T follicular helper cell (primary cell): ENCODE measurements around the gene TRIM72.
"Not testable (repeated sequence)": the region's sequence is repeated elsewhere in the genome, so short reads cannot be mapped to it uniquely, and the experiment has no call there.

Experiments used
- DNase-seq: peaks from one replicate; pipeline ENCODE4 v3.0.0-alpha.2; 2020; ENCODE audit warnings: low read depth

TRIM72 gene

DNA sequence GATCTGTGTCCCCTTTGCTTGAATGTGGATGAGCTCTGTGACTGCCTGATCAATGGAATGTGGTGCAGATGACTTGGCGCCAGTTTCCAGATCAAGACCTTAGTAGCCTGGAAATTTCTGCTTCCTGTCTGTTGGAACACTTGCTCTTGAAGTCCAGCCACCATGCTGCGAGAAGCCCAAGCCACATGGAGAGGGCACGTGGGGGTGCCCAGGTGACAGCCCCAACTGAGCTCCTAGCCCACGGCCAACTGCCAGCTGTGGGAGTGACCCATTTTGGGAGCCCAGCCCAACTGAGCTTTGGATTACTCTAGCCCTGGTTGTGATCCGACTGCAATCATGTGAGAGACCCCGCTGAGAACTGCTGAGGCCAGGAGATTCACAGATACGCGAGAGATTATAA is 42.5 kb downstream of the TRIM72 start:
- no peak for DNase-seq

DNA sequence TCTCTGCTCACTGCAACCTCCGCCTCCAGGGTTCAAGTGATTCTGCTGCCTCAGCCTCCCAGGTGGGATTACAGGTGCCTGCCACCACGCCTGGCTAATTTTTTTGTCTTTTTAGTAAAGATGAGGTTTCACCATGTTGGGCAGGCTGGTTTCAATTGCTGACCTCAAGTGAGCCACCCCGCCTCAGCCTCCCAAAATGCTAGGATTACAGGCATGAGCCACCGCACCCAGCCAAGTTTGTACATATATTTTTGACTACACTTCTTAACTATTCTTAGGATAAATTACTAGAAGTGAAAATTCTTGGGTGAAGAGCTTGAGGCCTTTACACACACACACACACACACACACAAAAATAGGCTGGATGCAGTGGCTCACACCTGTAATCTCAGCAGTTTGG is 44.4 kb downstream of the TRIM72 start:
- DNase-seq = no peak

DNA sequence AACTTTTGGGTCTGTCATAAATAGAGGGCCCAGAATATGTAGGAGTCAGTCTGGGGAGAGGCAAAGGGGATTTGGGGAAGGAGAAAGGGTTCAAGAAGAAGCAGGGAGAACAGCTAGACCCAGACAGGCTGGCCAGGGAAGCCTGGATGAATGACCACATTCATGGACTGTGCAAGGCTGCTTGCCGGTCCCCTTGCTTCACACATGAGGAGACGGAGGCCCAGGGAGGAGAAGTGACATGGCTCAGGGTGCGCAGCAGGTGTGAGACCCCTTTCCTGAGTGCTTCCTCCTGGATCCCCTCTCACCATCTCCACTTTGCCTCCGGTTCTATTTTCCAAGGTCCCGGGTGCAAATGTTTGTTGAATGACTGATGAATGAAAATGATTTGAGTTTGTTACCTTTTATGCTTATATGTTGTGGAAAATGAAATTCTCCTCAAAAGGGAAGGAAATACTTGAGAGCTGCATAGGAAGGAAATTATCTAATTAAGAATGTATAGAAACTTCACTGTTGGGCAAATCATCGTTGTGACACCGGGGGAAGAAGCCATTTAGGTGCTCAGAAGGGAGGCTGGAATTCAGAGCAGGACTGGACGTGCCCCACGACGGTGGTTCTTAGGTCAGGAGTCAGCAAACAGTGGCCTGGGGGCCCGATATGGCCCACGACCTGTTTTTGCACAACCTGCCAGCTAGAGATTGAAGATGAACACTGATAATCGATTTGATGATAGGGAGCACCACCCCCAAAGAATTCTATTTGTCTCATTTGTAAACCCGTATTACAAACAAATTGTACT is 46.4 kb downstream of the TRIM72 start:
- no peak for DNase-seq

DNA sequence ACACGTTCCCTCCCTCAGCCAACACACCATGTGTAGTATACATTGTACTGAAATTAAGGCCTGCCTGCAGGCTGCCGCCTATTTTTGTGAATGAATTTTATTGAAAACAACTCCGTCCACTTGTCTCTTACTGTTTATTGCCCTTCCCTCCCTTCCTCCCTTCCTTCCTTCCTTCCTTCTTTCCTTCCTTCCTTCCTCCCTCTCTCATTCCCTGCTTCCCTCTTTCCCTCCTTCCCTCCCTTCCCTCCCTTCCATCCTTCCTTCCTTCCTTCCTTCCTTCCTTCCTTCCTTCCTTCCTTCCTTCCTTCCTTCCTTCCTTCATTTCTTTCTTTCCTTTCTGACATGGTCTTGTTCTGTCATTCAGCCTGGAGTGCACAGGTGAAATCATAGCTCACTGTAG is 48.2 kb downstream of the TRIM72 start:
- no peak for DNase-seq

DNA sequence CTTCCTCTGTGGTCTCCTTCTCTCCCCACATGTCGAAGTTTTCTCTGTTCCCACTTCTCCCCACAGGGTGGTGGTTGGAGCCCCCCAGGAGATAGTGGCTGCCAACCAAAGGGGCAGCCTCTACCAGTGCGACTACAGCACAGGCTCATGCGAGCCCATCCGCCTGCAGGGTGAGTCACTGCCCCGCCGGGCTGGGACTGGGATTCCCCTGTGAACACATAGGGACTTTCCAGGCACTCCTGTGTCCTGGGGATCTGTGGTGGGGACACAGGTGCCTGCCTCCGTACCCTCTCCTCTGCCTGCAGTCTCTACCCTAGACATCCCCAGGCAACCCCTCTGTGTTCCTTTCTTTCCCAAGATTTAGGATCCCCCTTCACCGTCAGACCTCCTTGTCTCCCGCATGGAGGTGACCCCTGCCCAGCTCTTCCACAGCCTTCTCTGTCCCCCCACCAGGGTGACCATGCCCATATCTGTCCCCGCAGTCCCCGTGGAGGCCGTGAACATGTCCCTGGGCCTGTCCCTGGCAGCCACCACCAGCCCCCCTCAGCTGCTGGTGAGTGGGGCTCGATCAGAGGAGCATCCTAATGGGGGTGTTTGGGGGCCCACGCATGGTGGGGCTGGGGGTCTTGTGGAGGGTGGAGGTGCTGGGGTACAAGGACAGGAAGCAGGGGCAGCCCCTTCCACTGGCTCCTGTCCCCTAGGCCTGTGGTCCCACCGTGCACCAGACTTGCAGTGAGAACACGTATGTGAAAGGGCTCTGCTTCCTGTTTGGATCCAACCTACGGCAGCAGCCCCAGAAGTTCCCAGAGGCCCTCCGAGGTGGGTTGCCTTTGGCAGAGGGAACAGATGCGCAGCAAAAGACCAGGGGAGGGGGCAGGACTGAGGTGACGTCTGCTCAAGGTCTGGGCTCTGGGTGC is 51.7 kb downstream of the TRIM72 start:
- no peak for DNase-seq

DNA sequence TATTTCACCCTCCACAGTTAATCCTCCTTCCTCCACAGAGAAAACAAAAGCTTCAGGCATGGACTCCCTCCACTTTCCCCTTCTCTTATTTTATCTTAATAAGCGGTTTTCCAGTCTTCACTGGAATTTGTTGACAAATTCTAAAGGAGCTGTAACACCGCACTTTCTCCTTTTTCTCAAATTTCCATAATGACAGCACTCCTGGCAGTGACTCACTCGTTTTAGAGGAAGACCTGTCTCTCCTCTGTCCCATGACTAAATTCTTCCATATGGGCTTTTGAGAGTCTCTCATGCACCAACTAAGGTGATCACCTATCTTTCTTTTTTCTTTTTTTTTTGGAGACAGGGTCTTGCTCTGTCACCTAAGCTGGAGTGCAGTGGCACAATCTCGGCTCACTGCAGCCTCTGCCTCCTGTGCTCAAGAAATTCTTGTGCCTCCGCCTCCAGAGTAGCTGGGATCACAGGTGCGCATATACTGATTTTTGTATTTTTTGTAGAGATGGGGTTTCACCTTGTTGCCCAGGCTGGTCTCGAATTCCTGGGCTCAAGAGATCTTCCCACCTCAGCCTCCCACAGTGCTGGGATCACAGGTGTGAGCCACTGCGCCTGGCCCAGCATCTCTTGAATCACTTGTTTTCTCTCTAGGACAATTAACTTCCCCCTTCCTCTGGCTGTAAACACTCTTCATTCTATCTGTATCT is 53.6 kb downstream of the TRIM72 start:
- no peak for DNase-seq

DNA sequence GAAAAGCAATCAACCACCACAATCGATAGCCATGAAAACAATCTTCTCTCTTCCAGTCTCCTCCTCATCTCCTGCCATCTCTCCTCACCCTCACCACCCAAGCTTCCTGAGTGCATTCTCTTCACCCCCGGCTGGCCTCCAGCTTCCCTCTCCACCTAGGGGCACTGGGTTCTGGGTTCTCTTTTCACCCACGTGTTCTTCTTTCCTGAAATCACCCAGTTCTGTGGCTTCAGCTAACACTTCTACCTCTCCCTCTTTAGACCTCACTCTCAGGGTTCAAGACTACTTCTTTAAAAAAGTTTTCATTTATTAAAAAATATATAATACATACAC is 54.1 kb downstream of the TRIM72 start:
- DNase-seq = no peak

DNA sequence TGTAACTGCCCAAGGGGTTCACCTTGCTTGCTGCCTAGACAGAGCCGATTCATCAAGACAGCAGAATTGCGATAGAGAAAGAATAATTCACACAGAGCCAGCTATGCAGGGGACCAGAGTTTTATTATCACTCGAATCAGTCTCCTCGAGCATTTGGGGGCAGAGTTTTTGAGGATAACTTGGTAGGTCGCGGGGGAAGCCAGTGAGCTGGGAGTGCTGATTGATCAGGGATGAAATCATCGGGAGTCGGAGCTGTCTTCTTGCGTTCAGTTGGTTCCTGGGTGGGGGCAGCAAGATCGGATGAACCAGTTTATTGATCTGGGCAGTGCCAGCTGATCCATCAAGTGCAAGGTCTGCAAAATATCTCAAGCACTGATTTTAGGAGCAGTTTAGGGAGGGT is 55.0 kb downstream of the TRIM72 start:
- DNase-seq = no peak

DNA sequence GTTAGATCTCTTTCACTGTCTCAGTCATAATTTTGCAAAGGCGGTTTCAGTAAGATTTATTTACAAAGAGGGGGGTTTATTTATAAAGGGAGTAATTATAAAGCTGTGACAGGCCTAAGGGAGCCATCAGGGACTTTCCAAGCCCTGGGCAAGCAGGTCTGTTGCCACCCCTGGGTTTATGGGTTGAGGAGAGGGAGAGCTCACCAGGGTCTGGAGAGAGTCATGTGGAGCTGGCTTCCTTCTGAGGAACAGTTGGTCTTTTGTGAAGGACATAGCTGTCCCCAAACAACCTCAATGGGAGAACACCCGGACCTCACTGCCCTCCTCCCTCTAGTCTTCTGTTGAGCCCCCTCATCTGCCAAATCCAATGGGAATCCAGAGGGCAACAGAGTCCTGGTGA is 55.6 kb downstream of the TRIM72 start:
- DNase-seq = no peak

DNA sequence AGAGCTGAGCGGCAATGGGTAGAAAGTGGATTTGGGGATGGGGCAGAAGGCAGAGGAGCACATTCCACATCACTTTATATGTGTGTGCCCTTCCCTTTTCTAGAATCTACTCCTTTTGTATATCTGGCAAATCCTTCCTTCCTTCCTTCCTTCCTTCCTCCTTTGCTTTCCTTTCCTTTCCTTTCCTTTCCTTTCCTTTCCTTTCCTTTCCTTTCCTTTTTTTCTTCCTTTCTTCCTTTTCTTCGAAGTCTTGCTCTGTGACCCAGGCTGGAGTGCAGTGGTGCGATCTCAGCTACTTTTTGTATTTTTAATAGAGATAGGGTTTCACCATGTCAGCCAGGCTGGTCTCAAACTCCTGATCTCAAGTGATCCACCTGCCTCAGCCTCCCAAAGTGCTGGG is 56.1 kb downstream of the TRIM72 start:
- DNase-seq = not testable (repeated sequence)

DNA sequence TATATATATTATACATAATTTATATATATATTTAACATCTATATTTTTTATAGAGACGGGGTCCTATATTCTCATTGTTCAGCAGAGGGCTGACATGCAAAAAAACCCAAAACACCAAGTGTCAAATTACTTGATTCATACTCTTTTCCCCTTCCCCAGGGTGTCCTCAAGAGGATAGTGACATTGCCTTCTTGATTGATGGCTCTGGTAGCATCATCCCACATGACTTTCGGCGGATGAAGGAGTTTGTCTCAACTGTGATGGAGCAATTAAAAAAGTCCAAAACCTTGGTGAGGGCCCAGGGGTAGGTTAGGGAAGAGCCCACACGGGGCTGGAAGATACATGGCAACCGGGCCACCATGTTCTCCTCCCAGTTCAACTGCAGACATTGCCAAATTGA is 56.9 kb downstream of the TRIM72 start:
- DNase-seq = no peak

DNA sequence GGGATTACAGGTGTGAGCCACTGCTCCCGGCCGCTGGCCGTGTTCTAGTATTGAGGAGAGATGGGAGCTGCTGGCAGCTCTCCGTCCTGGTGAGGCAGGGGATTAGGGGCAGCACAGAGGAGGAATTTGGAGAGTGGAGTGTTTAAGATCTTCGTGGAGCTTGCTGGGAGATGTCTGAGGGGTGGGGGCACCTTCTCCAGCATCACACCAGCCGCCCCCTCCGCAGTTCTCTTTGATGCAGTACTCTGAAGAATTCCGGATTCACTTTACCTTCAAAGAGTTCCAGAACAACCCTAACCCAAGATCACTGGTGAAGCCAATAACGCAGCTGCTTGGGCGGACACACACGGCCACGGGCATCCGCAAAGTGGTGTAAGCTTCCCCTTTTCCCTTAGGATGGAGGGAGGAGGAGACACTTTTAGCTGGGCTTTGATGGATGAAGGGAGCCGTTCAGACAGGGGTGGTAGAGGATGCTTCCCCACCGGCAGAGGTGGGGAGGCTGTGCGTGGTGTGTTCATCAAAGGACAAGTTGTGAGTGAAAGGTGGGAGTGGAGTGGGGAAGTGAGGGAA is 57.8 kb downstream of the TRIM72 start:
- DNase-seq = no peak

DNA sequence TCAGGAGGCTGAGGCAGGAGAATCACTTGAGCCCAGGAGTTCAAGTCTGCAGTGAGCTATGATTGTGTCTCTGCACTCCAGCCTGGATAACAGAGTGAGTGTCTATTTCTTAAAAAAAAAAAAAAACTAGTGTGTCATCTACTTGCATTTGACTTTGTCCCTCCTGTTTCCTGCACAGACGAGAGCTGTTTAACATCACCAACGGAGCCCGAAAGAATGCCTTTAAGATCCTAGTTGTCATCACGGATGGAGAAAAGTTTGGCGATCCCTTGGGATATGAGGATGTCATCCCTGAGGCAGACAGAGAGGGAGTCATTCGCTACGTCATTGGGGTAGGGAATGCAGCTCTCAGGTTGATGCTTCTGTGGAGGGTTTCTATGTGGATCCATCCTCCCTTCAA is 59.3 kb downstream of the TRIM72 start:
- no peak for DNase-seq

DNA sequence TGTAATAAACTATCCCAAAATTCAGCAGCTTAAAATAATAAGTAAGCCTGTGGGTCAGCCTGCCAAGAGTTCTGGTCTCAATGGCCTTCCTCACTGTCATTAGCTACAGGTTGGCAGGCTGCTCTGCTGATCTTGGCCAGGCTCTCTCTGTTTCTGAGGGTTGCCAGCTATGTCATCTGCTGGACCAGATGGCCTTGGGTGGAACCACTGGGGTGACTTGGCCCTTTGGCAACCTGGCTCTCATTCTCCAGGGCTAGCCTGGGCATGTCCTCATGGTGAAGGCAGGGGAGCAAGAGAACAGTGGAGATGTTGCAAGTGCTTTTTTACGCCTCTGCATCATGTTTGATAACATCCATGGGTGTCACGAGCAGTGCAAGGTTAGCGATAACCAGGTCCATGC is 59.8 kb downstream of the TRIM72 start:
- no peak for DNase-seq

DNA sequence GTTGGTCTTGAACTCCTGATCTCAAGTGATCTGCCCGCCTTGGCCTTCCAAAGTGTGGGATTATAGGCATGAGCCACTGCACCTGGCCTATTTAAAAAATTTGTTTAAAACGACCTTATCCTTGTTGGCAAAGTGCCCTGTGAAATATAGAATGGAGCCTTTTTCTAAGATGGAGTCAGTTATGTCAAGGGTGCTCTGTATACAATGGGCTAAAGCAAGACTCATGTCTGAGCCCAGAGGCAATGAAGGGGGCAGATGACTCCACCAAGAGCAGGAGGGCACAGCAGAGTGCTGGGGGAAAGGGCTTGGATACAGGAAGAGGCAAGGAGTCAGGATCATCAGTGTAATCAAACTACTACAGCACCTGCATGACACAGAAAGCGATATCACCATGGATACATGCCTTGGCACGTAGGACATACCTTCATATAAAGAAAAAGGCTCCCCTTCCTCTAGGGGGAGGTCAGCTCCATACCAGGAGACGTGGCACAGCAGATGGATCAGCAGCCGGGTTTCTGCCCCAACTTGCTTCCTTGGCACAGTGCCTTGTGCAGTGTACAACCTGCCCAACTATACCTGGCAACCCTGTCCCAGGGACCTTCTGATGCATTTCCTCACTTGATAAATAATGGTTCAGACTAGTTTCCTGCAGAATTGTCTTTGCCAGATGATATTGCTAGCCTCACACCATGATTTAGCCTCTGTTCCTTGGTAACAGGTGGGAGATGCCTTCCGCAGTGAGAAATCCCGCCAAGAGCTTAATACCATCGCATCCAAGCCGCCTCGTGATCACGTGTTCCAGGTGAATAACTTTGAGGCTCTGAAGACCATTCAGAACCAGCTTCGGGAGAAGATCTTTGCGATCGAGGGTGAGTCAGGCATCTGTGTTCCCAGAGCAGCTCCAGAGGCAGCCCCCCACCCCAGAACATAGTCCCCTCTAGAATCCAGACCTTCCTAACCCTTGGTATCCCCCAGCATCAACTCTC is 61.2 kb downstream of the TRIM72 start:
- no peak for DNase-seq

DNA sequence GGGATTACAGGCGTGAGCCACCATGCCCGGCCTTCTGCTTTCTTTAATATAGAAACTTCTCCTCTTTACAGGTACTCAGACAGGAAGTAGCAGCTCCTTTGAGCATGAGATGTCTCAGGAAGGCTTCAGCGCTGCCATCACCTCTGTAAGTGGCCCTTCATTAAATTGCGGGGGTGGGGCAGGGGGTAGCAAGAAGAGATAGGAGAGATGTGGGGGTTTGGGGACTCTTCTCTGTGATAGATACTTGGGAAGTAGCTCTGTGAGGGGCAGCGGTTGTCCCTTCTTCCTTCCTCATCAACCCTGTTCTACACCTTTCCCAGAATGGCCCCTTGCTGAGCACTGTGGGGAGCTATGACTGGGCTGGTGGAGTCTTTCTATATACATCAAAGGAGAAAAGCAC is 62.7 kb downstream of the TRIM72 start:
- DNase-seq = no peak

DNA sequence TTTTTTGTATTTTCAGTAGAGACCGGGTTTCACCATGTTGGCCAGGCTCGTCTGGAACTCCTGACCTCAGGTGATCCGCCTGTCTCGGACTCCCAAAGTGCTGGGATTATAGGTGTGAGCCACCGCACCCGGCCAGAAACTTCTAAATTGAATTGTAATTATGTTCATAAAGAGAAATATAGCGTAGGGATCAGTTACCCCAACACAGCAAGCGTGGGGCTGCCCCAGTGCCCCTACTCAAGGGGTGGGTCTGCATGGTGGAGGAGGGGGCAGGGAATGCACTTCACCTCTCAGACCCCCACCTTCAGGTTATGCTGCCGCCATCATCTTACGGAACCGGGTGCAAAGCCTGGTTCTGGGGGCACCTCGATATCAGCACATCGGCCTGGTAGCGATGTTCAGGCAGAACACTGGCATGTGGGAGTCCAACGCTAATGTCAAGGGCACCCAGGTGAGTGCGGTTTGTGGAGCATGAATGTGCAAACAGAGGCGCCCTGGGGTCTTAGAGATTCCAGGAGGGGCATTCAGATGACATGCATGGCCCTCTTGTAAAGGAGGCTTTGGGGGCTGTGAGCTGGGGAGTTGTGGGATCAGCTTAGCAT is 63.8 kb downstream of the TRIM72 start:
- no peak for DNase-seq

DNA sequence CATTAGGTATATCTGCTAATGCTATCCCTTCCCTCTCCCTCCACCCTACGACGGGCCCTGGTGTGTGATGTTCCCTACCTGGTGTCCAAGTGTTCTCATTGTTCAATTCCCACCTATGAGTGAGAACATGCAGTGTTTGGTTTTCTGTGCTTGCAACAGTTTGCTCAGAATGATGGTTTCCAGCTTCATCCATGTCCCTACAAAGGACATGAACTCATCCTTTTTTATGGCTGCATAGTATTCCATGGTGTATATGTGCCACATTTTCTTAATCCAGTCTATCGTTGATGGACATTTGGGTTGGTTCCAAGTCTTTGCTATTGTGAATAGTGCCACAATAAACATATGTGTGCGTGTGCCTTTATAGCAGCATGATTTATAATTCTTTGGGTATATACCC is 64.9 kb downstream of the TRIM72 start:
- DNase-seq = not testable (repeated sequence)
